ENCODE data around the gene RIMBP2.

DNA sequence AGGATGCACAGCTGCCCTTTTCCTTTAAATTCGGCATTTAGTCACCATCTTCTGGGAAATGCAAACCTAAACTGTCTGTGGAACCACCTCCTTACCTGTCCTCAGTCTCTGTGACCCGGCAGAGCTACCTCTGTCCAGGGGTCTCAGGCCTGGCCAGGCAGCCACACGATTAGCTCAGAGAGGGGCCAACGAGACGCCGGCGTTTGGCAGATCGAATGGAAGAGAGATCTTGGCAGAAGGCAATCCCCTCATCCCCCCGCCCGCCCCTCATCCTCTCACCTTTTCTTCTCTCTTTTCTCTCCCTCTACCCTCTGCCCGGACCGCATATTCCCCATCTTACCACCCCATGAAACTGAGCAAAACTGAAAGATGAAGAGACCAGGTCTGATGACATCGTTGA lies 277.4 kb downstream of the RIMBP2 start:
- TF ChIP-seq, protein P1, sequence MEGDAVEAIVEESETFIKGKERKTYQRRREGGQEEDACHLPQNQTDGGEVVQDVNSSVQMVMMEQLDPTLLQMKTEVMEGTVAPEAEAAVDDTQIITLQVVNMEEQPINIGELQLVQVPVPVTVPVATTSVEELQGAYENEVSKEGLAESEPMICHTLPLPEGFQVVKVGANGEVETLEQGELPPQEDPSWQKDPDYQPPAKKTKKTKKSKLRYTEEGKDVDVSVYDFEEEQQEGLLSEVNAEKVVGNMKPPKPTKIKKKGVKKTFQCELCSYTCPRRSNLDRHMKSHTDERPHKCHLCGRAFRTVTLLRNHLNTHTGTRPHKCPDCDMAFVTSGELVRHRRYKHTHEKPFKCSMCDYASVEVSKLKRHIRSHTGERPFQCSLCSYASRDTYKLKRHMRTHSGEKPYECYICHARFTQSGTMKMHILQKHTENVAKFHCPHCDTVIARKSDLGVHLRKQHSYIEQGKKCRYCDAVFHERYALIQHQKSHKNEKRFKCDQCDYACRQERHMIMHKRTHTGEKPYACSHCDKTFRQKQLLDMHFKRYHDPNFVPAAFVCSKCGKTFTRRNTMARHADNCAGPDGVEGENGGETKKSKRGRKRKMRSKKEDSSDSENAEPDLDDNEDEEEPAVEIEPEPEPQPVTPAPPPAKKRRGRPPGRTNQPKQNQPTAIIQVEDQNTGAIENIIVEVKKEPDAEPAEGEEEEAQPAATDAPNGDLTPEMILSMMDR (conservative IDR thresholded peaks at IDR 0.05; ENCODE audit: low read depth in 2 of 2) = no peak
- TF ChIP-seq EZH2phosphoT487 (IDR thresholded peaks at IDR 0.05; ENCODE audit: unreplicated experiment) (no peak), EZH2 (IDR thresholded peaks at IDR 0.05; ENCODE audit: low read depth, unreplicated experiment) (no peak), JUNB (IDR thresholded peaks at IDR 0.05; ENCODE audit: unreplicated experiment) (no peak), POLR2AphosphoS5 (IDR thresholded peaks at IDR 0.05; ENCODE audit: low read depth) (no peak), ZNF114 (CRISPR knock-in tag; IDR thresholded peaks at IDR 0.05) (no peak), CREB1 (CRISPR knock-in tag; IDR thresholded peaks at IDR 0.05; ENCODE audit: low read depth) (no peak), NANOG (IDR thresholded peaks at IDR 0.05; ENCODE audit: borderline replicate concordance) (no peak), ZNF331 (CRISPR knock-in tag; IDR thresholded peaks at IDR 0.05; ENCODE audit: low read depth) (no peak), STAT1 (IDR thresholded peaks at IDR 0.05; ENCODE audit: unreplicated experiment) (no peak)
- TF ChIP-seq, protein P2, sequence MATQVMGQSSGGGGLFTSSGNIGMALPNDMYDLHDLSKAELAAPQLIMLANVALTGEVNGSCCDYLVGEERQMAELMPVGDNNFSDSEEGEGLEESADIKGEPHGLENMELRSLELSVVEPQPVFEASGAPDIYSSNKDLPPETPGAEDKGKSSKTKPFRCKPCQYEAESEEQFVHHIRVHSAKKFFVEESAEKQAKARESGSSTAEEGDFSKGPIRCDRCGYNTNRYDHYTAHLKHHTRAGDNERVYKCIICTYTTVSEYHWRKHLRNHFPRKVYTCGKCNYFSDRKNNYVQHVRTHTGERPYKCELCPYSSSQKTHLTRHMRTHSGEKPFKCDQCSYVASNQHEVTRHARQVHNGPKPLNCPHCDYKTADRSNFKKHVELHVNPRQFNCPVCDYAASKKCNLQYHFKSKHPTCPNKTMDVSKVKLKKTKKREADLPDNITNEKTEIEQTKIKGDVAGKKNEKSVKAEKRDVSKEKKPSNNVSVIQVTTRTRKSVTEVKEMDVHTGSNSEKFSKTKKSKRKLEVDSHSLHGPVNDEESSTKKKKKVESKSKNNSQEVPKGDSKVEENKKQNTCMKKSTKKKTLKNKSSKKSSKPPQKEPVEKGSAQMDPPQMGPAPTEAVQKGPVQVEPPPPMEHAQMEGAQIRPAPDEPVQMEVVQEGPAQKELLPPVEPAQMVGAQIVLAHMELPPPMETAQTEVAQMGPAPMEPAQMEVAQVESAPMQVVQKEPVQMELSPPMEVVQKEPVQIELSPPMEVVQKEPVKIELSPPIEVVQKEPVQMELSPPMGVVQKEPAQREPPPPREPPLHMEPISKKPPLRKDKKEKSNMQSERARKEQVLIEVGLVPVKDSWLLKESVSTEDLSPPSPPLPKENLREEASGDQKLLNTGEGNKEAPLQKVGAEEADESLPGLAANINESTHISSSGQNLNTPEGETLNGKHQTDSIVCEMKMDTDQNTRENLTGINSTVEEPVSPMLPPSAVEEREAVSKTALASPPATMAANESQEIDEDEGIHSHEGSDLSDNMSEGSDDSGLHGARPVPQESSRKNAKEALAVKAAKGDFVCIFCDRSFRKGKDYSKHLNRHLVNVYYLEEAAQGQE (IDR thresholded peaks at IDR 0.05; ENCODE audit: unreplicated experiment) = no peak
- TF ChIP-seq, protein P3, sequence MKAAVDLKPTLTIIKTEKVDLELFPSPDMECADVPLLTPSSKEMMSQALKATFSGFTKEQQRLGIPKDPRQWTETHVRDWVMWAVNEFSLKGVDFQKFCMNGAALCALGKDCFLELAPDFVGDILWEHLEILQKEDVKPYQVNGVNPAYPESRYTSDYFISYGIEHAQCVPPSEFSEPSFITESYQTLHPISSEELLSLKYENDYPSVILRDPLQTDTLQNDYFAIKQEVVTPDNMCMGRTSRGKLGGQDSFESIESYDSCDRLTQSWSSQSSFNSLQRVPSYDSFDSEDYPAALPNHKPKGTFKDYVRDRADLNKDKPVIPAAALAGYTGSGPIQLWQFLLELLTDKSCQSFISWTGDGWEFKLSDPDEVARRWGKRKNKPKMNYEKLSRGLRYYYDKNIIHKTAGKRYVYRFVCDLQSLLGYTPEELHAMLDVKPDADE (IDR thresholded peaks at IDR 0.05) = no peak
